ENCODE measurements around the gene NYAP1. TPM values are rescaled to one million over a fixed set of nuclear protein-coding genes. Genes with fewer than 3 reads are reported as not detected.
"Not testable (repeated sequence)": the region's sequence is repeated elsewhere in the genome, so short reads cannot be mapped to it uniquely, and the experiment has no call there.

The NYAP1 gene
- polyA plus RNA-seq, 1 donor = 2.2 TPM

- DNase-seq = no peak
These were observed 29.6 kb downstream of the NYAP1 start for GRCh38 chr7:100513212-100513810.

GRCh38 chr7:100515072-100515532 is 31.4 kb downstream of the NYAP1 start:
- DNase-seq = peak; percentile 27

GRCh38 chr7:100516135-100516812 is 32.5 kb downstream of the NYAP1 start:
- peak; percentile 49 for DNase-seq

DNA sequence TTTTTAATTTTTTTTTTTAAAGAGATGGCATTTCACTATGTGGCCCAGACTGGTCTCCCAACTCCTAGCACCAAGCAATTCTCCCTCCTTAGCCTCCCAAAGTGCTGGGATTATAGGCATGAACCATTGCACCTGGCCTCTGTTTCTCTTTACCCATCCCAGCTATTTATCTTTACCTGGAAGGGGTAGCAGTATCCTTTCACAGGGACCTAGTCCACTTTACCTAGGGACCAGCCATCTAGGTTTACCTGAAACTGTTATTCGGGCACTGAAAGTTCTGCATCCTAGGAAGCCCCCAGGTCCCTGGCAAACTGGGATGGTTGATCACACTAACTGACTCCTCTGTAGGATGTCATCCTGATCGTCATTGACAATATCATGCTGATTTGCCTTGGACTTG is 33.6 kb downstream of the NYAP1 start:
- no peak for DNase-seq

GRCh38 chr7:100519580-100519979 is 35.9 kb downstream of the NYAP1 start:
- no peak for DNase-seq

DNA sequence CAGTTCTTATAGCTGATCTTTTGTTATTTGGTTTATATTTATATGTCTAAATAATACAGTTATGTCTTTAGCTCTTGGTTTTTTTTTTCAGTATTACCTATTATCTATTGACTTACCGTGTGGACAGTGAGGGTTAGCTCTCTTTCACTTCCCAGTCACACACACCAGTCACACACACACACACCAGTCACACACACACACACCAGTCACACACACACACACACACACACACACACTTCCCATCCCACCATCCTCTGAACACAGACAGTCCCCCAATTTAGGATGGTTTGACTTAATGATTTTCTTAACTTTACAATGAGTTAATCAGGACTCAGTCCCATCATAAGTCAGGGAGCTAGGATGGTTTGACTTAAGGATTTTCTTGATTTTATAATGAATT is 36.4 kb downstream of the NYAP1 start:
- DNase-seq = no peak

DNA sequence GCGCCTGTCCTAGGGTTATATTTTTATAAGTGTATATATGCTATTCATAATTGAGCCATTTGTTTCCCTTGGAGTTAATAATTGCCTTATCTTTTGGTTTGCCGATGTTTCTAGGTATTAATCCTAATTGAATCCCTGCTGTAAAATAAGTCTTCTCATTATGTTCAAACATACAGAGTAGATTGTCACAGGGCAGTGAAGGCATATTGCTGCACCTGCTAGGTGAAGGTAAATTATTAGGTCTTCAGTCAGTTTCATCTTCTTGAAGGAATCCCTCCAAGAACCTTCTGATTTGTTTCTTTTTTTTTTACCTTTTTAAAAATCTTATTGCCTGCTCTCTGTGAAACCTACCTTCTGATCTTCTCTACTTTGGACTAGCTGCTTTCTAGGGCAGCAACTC is 37.3 kb downstream of the NYAP1 start:
- DNase-seq = no peak

DNA sequence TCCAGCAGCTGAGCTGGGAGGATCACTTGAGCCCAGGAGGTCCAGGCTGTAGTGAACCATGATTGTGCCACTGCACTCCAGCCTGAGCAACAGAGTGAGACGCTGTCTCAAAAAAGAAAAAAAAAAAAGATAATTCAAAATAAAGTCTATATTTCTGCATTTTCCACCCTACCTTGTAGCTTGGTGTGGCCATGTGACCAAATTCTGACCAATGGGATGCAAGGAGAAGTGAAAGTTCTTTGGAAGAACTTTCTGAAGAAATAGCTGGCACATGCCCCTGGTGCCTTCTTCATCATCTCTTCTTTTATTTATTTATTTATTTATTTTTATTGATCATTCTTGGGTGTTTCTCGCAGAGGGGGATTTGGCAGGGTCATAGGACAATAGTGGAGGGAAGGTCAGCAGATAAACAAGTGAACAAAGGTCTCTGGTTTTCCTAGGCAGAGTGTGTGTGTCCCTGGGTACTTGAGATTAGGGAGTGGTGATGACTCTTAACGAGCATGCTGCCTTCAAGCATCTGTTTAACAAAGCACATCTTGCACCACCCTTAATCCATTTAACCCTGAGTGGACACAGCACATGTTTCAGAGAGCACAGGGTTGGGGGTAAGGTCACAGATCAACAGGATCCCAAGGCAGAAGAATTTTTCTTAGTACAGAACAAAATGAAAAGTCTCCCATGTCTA is 38.3 kb downstream of the NYAP1 start:
- not testable (repeated sequence) for DNase-seq

DNA sequence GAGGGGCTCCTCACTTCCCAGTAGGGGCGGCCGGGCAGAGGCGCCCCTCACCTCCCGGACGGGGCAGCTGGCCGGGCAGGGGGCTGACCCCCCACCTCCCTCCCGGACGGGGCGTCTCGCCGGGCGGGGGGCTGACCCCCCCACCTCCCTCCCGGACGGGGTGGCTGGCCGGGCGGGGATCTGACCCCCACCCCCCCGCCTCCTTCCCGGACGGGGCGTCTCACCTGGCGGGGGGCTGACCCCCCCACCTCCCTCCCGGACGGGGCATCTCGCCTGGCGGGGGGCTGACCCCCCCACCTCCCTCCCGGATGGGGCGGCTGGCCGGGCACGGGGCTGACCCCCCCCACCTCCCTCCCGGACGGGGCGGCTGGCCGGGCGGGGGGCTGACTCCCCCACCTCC is 39.5 kb downstream of the NYAP1 start:
- not testable (repeated sequence) for DNase-seq

DNA sequence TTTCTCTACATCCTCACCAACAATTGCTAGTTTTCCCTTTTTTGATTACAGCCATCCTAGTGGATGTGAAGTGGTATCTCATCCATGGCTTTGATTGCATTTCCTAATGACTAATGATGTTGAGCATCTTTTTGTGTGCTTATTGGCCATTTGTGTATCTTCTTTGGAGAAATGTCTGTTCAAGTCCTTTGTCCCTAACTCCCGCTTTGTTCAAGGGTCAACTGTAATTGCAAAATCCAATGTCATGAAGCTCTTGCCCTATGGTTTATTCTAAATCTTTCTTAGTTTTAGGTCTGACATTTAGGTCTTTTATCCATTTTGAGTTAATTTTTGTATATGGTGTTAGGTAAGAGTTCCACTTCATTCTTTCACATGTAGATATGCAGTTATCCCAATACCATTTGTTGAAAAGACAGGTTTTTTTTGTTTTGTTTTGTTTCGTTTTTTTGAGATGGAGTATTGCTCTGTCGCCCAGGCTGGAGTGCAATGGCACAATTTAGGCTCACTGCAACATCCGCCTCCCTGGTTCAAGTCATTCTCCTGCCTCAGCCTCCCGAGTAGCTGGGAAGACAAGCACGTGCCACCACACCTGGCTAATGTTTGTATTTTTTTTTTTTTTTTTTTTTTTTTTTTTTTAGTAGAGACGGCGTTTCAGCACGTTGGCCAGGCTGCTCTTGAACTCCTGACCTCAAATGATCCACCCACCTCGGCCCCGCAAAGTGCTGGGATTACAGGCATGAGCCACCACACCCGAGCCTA is 44.6 kb downstream of the NYAP1 start:
- DNase-seq = not testable (repeated sequence)

- no peak for DNase-seq
These were observed 48.7 kb downstream of the NYAP1 start for GRCh38 chr7:100532165-100533022.

DNA sequence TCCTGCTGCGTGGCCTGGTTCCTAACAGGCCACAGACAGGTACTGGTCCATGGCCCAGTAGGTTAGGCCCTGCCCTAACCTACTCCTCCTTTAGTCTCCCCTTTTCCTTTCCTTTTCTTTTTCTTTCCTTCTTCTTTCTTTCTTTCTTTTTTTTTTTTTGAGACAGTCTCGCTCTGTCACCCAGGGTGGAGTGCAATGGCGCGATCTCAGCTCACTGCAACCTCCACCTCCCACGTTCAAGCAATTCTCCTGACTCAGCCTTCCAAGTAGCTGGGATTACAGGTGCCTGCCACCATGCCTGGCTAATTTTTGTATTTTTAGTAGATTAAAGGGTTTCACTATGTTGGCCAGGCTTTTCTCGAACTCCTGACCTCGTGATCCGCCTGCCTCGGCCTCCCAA is 52.3 kb downstream of the NYAP1 start:
- not testable (repeated sequence) for DNase-seq

DNA sequence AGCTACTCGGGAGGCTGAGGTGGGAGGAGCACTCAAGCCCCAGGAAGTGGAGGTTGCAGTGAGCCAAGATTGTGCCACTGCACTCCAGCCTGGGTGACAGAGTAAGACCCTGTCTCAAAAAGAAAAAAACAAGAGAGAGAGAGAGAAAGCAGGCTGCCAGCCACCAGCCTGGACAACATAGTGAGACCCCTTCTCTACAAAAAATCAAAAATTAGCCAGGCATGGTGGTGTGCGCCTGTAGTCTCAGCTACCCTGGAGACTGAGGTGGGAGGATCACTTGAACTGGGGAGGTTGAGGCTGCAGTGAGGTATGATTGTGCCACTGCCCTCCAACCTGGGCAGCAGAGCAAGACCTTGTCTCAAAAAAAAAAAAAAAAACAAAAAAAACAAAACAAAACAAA is 53.0 kb downstream of the NYAP1 start:
- DNase-seq = not testable (repeated sequence)

DNA sequence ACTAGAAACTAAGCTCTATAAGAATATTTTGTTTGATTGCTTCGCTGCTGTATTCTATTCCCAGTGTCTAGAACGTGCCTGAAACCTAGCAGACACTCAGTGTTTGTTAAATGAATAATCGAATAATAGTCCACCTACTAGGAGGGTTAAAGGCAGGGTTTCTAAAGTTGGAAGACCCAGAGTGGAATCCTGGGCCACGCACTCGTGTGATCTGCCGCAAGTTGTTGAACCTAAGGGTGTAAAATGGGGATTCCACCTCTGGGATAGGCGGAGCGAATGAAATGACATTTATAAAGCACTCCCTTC is 54.6 kb downstream of the NYAP1 start:
- no peak for DNase-seq

DNA sequence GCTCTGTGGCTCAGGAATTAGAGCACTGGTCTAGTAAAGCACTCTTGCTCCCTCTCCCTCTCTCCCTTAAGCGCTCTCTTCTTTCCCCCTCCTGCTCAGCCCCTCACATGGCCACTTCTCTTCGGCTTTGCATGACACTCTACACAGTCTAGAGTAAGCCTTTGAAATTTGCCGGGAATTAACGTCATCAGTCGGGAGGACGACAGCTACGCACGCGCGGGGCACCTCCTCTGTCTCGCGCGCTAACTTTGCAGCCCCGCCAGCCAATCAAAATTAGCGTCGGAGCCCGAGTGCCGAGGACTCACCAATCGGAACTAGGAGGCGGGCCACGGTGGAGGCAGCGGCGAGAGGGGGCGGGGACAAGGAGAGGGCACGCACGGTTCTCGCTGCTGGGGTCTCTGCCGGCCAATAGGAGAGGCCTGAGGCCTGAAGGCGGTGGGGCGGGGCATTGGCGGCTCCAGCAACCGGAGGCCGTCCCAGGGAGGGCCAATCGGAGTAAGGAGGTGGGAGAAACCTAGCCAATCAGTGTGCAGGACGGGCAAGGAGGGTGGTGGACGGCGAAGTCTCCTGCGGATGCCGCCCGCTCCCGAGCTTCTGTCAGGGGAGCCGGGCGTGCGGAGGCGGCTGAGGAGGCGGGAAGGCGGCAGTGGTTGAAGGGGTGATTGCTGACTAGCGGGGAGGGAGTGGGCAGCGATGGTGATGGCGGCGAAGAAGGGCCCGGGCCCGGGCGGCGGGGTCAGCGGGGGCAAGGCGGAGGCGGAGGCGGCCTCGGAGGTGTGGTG is 55.1 kb downstream of the NYAP1 start, which contains the start of gene AGFG2:
TSS of gene AGFG2 (plus strand) at position 550 of the 782 bp plus-strand sequence. CDS start at position 694, 144 bp downstream.
- peak; percentile 100 for DNase-seq

GRCh38 chr7:100539436-100540006 is 55.8 kb downstream of the NYAP1 start:
- DNase-seq = no peak

DNA sequence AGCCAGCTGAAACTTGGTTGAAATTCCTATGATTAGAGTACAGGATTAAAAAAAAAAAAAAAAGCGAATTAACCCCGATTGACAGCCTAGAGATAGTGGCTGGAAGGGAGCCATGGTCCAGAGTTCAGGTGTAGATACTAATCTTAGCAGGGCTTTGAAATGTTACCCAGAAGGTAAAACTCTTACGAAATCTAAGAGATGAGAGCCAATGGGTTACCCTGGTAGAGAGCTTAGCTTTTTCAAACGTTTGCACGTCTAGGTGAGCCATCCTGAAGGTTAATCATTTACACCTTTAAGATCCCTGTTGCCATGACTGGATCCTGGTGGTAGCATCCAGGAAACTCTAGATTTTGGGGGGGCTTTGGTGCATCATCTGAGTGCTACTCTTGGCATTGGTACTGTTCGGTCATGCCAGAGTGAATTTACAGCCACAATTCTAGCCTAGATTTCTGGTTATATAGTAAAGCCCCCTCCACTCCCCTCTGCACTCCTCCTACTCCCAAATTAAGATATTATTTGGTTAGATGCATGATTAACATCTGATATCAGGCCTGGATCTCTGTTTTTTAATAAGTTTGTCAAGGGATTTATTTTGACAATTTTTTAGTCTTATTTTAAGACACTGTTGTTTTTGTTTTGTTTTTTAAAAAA is 56.5 kb downstream of the NYAP1 start:
- DNase-seq = no peak

- DNase-seq = not testable (repeated sequence)
These were observed 57.6 kb downstream of the NYAP1 start for GRCh38 chr7:100541309-100541708.

DNA sequence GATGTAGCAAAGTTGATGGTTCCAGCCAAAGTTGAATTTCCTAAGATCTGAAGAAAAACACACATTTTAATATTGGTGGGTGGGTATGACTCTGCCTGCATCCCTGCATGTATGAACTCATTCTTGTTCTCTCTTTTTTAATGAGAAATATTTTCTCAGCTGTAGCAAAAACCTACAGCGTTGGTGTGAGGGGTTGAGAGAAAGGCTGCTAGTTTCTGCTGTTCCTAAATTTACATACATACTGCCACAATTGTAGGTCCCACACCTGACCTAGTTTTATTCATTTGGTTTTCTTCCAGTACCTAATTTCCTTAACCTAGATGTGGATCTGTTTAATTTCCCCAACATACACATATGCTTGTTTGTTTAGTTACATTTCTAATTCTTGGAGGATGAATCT is 59.9 kb downstream of the NYAP1 start:
- DNase-seq = no peak

GRCh38 chr7:100544386-100544785 is 60.7 kb downstream of the NYAP1 start:
- no peak for DNase-seq
